CD1c-positive myeloid dendritic cell (primary cell): ENCODE results near the gene DLG2.

Experiments used
- DNase-seq: peaks from one replicate; pipeline ENCODE4 v3.0.0-alpha.2; 2016; ENCODE audit errors: extremely low spot score

DLG2 gene

GRCh38 chr11:83685730-83686129 lies 1941.4 kb downstream of the DLG2 start:
- DNase-seq: no peak

DNA sequence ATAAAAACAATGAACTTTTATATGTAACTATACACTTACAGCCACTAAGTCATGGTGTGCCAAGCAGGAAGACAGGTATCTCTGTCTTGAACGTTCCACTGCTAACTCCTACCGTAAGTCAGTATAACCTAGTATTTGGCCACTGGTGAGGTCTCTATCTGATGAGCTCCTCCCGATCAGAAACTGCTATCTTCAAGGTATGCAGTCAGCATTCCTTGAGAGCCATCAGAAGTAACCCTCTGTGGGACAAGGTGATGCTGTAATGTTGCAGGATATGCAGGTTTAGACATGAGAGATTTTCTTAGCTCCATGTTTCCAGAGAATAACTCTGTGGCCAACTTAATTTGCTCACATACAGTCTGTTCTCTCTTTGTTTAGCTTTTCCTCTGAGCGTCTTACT lies 1943.1 kb downstream of the DLG2 start:
- no peak for DNase-seq

- no peak for DNase-seq
Observed at GRCh38 chr11:83682611-83682973, 1944.6 kb downstream of the DLG2 start.

DNA sequence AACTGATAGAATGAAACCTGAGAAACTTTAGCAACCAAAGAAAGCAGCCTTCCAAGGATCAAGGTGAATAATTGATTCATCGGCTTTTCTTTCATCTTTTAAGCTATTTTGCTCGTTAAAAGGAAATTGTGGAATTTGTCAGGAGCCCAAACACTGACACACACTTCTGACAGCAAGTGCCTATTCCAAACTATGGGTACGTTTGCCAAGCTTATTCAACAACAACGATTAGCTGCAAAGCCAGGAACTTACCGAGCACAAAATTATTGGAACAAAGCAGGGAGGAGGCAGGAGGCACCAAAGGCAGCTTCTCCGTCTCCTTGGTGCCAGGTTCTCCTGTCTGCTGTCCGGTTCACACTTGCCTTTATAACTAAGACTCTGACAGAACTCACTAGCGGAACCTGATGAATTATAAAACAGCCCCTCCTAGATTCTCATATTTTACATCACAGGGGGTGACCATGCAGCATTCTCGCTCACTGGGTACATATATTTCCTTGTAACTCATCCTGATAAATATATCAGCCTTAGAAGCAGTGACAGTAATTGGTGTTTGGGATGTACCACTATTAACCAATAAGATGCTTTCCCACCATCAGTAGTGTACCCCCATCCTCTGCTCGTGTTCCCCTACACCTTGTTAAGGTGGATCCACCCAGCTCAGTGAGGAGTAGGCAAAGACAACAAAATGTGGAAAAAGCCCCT lies 1945.1 kb downstream of the DLG2 start:
- no peak for DNase-seq

DNA sequence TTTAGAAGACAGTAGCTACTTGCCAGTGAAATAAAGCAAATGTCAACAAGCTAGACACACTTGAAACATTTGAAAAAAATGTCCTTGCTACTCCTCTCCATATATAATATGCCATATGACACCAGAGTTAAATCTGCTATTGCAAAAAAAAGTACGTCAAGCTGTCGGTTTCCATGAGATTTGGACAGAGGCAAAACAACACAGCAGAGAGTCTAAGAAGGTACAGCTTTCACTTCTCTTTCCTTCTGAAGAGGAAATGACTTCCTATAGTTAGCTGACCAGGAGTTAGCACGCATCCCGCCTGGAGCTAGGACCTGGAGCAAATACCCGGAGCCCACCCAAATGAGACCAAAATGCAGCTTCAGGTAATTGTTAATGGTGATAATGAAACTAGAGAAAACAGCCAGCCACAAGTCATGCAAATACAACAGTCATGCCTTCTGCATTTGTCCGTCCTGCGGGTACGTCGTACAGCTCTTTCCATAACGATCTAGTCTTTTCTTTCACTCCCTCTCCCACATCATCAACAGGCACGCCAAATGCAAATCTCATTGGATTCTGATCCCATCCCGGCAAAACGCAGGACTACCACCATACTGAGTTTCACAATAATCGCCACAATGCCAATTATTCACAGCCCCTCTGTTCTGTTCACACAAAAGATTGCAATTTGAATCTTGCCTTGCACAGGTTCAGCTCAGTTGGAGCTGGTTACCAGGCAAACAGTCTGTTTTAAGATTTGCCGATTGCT lies 1945.9 kb downstream of the DLG2 start:
- DNase-seq: no peak

DNA sequence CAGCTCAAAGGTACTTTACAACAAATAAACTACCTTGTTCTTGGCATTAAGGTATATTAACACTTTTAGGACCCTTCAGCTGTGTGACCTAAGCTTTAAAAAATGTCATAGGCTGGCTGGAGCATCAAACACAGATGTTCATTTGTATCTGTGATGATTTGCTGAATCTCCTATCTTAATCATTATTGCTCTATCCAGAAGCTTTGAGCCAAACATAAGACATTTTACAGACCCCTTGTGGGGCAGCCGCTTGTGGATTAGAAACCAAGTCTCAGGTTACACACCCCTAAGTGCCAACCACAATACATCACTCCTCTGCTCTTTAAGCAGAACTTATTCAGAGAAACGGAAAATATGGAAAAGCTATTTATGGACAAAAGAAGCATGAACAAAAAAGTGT lies 1946.8 kb downstream of the DLG2 start:
- no peak for DNase-seq

DNA sequence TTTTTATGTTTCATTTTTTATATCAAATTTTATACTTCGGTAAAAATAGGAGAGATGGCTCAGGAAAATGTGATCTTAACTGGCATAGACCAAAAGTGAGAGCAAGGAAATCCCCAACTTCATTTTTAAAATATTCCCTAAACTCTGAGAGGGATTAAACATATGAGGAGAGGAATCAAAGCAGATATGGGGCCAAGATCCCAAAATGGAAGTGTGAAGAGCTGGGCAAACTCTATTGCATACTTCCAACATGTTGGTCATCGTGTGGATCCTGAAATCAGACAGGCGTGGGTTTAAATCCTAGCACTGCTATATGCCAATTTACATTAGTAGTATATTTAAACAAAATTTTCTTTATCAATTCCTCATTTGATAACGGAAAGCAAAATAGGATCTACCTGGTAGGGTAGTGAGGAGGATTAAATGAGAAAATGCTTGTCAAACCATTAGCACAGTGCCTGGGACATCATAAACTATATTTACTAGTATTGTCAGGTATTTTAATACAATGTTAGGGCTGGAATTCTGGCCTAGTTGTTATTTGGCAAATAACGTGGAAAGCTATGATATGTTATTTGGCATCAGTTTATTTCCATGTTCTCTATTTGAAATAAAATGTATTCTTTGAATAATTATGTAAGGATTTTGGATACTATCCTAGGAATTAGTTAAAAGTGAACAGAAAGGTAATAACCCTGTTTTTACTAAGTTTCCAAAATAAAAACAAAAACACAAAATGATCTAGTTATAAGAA lies 1948.1 kb downstream of the DLG2 start:
- DNase-seq: no peak

- DNase-seq: no peak
Observed at GRCh38 chr11:83677730-83678129, 1949.4 kb downstream of the DLG2 start.

DNA sequence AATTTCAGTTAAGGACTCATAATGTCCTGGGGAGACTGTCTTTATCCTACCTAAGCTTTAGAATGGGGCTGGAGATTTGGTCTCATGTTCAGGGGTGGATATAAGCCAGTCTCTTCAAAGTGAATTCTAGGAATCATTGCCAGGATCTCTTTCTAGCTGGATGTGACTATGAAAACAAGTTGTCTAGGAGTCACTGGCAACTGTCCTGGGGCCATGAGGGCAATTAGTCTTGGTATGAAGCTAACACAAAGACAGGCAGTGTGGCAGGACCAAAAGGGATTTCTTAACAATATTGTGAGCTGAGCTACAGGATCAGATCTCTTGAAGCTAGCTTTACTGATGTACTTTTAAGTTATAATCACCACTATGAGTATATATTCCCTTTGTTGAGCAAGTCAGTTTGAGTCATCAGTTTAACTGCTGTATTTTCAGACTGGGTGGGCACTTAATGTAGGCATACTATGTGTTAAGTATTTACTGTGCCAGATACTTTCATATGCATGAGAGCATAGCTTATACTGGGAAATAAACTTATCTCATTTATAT lies 1951.0 kb downstream of the DLG2 start:
- DNase-seq: no peak

- no peak for DNase-seq
Observed at GRCh38 chr11:83674102-83674896, 1952.8 kb downstream of the DLG2 start.

DNA sequence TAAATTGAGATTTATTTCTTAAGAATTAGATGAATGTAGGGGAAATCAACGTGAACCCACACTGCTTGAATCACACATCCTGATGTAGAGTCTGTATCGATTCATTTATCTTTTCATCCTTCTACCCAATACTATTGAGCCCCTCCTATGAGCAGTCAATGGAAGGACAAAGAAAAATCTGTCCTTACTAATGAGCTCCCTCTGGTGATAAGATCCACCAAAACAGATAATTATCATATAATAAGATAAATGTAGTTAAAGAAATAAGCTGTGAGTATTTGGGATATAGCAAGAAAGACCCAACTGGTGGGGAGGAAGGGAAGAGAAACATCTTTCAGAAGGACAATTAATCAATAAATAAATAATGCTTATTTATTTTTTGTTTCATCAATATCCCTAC lies 1955.9 kb downstream of the DLG2 start:
- DNase-seq: no peak

DNA sequence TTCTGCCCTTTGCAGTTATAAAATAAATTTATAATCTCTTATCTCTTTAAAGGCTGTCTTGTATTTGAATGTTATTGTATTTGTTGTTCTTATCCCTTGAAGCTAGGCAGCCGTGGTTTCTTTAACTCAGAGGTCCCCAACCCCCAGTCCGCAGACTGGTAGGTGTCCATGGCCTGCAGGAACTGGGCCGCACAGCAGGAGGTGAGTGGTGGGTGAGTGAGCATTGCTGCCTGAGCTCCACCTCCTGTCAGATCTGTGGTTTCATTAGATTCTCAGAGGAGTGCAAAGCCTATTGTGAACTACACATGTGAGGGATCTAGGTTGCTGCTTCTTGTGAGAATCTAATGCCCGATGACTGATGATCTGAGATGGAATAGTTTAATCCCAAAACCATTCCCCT lies 1961.0 kb downstream of the DLG2 start:
- no peak for DNase-seq

DNA sequence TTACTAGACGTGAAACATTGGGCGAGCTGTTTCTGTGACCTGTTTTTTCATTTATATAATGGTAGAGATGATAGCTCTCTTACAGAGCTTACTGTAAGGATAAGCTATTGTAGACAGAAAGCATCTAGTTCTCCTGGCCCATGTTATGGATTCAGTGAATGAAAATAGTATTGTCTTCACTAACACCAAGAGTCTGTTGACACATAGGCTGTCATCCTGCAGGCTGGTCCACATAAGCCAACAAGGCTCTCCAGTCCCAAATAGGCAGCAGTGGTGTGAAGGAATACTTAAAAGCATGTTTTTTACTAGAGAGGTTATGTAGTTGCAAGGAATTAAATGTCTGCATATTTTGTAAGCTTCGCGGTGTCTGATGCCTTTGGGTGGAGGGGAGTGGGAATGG lies 1963.2 kb downstream of the DLG2 start:
- DNase-seq: no peak

- no peak for DNase-seq
Observed at GRCh38 chr11:83663446-83663845, 1963.7 kb downstream of the DLG2 start.

GRCh38 chr11:83662494-83662893 lies 1964.7 kb downstream of the DLG2 start:
- no peak for DNase-seq

GRCh38 chr11:83661491-83662350 lies 1965.4 kb downstream of the DLG2 start:
- DNase-seq: no peak

GRCh38 chr11:83659466-83659865 lies 1967.7 kb downstream of the DLG2 start:
- no peak for DNase-seq

DNA sequence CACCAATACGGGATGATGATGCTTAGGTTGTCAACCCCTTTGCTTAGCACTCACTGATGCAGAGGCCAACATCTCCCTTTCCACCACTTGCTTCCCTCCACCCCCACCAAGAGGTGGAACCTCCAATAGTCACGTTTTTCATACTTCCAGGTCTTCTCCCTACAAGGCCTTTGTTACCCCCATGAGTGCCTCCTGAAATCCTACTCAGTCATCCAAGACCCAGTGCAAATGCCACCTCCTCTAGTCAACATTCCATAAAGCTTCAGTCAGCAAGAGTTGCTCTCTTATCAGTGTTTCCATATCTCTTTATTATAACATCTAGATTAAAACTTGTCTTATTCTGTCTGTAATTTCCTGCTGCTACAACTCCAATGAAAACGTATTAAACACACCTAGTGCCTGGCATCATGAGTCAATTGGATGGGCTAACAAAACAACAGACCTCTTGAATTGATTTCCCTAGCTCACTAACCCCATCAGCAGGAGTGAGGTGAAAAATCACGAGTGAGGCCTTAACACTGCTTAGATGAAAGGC lies 1970.3 kb downstream of the DLG2 start:
- DNase-seq: no peak

DNA sequence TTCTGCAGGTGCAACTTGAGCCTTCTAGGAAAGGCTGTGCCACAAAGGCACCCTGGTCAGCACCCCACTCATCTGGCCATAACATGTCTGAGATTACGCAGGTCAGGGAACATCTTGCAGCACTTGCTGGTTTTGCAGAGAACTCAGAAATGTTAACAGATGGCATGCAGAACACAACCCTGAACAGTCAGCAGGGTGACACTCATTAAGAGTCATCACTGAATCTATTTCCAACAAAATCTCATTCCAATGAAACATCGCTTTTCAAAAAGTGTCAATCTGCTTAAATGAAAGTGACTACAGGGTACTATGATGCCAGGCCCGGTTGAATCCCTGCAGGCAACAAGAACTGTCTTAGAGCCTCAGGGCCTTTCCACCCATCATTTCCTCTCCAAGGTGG lies 1971.2 kb downstream of the DLG2 start:
- DNase-seq: no peak

- no peak for DNase-seq
Observed at GRCh38 chr11:83649528-83649855, 1977.7 kb downstream of the DLG2 start.
